ENCODE data around the gene DBN1. TPM values are rescaled to one million over a fixed set of nuclear protein-coding genes. Genes with fewer than 3 reads are reported as not detected.

Gene DBN1
- total and polyA plus RNA-seq, 9 of the 15 experiments (the other 6 are each of a cell fraction or from before 2014, with no cell fraction given) = 0.25 to 87.2 (median 27.9) TPM

DNA sequence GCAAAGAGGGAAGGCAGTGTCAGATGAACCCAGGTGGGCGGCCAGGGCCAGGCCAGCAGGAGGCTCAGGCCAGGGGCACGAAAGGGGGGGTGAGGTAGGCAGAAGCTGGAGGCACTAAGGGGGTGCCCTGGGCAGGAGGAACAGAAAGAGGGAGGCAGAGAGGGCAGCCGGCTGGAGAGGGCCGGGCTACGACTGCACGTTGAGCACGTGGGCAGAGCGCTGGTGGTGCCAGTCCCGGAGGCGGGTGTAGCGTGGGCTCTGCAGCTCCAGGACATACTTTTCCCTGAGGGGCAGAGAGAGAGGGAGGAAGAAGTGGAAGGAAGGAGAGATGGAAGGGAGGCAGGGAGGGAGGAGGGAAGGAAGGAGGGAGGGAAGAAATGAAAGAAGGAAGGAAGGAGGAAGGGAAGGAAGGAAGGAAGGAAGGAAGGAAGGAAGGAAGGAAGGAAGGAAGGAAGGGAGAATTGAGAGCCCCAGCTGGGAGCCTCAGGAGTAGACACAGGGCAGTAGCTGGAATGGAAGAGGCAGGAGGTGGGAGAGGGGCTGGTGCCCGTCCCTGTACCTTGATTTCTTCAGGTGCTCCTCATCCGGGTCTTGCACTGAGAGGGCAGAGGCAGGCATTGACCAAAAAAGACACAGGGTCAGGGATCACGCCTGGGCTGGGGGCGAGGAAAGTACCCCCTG lies 17.0 kb upstream of the DBN1 start:
- ATAC-seq (no peak), DNase-seq (ENCODE audit: extremely low read depth in 1 of 4, low spot score in 3 of 4) (no peak), FAIRE-seq (no peak)
- ChIA-PET CTCF (ENCODE audit: low intra/inter-chr PET ratio) (interaction anchor here (1.1 to 2.2 kb wide), 2 partner anchors 10 to 34 kb away, joined by 4 to 19 read pairs; no protein-coding TSS in a partner anchor), POLR2A (interaction anchor here (0.7 to 3.4 kb wide), 4 partner anchors 12 to 76 kb away, joined by 3 to 30 read pairs (median 5); partner anchors contain the start of gene DBN1)
- no peaks in the 10 kb centered on the region for H3K9me1 ChIP-seq (ENCODE audit: control insufficient read depth, insufficient read depth, low read length)
- H4K20me1 ChIP-seq (replicated peaks; ENCODE audit: control insufficient read depth, insufficient read depth, low read length) = peaks cover 3% of the 10 kb centered on the region; the same call in 1 of the 2 replicates
- no peak overlapping the region for H2AFZ ChIP-seq (ENCODE audit: low read depth, low read length)
- 89% methylated on average over 12 of the region's 15 CpGs for WGBS (ENCODE audit: insufficient coverage, low coverage, missing lambda C conversion rate)
- no peak overlapping the region for H3K4me3 ChIP-seq
- TF ChIP-seq ZNF274 (IDR thresholded peaks at IDR 0.05; ENCODE audit: borderline replicate concordance, low read depth, low read length) (no peak), ZNF134 (CRISPR knock-in tag; conservative IDR thresholded peaks at IDR 0.05) (no peak), SIN3A (IDR thresholded peaks at IDR 0.05; ENCODE audit: borderline replicate concordance in 2 of 2, control insufficient read depth in 1 of 2, low read depth in 2 of 2, low read length in 2 of 2) (no peak), EP300 (IDR thresholded peaks at IDR 0.05; ENCODE audit: low read length) (no peak)
- TF ChIP-seq, protein P1, sequence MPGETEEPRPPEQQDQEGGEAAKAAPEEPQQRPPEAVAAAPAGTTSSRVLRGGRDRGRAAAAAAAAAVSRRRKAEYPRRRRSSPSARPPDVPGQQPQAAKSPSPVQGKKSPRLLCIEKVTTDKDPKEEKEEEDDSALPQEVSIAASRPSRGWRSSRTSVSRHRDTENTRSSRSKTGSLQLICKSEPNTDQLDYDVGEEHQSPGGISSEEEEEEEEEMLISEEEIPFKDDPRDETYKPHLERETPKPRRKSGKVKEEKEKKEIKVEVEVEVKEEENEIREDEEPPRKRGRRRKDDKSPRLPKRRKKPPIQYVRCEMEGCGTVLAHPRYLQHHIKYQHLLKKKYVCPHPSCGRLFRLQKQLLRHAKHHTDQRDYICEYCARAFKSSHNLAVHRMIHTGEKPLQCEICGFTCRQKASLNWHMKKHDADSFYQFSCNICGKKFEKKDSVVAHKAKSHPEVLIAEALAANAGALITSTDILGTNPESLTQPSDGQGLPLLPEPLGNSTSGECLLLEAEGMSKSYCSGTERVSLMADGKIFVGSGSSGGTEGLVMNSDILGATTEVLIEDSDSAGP (CRISPR knock-in tag; IDR thresholded peaks at IDR 0.05) = no peak
- H3K79me2 ChIP-seq (ENCODE audit: control insufficient read depth, insufficient read depth, low read length) = peaks cover 27% of the 10 kb centered on the region
- no peak overlapping the region for H3K4me2 ChIP-seq (ENCODE audit: insufficient read depth, low read length)
- peaks cover 29 to 69% of the 10 kb centered on the region in 2 experiments for H3K4me1 ChIP-seq (replicated peaks in 1 of 2; ENCODE audit: control insufficient read depth in 2 of 2, insufficient read depth in 2 of 2, low read length in 2 of 2)
- no TSS peak for BruUV-seq (replicated peaks)
- intact Hi-C loops (cut with micrococcal nuclease) (no loop called here), in situ Hi-C loops (cut with MboI) (no loop called here)
- peak overlapping the region in 1 of 2 experiments; percentile 58; a peak in 2 of 4 replicates for H3K9ac ChIP-seq (ENCODE audit: insufficient read depth in 1 of 2, low read depth in 2 of 2, low read length in 2 of 2)
- H3K27me3 ChIP-seq (ENCODE audit: control insufficient read depth in 2 of 2, insufficient read depth in 2 of 2, low read length in 2 of 2) = no peaks in the 10 kb centered on the region
- H3K27ac ChIP-seq (ENCODE audit: extremely low read depth, low read depth, low read length) = no peak overlapping the region
- H3K9me3 ChIP-seq (replicated peaks; ENCODE audit: control insufficient read depth, insufficient read depth, low read depth, low read length) = no peaks in the 10 kb centered on the region
- peaks cover 84% of the 10 kb centered on the region; the same call in 2 of the 3 replicates for H3K36me3 ChIP-seq (ENCODE audit: control insufficient read depth, insufficient read depth, low read length)

All from K562 (cell line).